HG03196 (cell line): ENCODE data around the gene CNTN5.

Experiments used
- ATAC-seq: cut with Tn5 transposase; IDR thresholded peaks from one replicate; pipeline ENCODE4 v1.9.1; 2021; ENCODE audit not compliant: unreplicated experiment

The CNTN5 gene

DNA sequence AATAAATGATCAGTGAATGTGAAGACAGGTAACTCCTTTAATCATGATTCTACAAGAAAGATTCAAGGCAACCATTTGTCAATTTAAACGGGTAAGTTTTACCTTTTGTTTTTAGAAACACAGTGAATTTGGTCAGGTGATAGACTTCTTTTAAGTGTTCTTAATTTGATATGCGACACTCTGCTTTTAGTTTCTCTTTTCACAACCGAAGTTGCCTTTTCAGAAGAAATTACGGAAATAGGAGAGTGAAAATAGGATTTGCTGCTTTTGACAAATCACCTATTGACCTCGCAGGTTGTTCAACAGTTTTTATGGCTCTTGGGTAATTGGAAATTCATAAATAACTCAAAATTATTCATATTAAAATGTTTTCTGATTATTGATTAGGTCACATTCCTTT, 142.1 kb downstream of the CNTN5 start:
- no peak for ATAC-seq

DNA sequence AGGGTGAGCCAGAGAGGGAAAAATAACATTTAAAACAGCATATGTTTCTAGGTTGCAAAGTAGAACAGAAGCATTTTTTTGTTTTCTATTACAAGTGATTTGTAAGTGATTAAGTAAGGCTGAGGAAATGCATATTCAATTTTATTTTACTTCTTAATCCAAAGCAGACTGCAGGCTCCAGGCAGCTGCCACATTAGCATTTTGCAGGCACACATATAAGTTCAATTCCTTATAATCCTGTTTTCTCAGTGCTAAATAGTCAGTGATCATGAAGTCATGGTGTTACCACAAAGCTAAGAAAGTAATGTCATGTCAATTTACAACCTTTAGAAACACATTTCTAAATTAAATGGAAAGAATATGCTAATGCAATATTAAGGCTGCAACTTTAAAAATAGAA, 149.8 kb downstream of the CNTN5 start:
- ATAC-seq: no peak

DNA sequence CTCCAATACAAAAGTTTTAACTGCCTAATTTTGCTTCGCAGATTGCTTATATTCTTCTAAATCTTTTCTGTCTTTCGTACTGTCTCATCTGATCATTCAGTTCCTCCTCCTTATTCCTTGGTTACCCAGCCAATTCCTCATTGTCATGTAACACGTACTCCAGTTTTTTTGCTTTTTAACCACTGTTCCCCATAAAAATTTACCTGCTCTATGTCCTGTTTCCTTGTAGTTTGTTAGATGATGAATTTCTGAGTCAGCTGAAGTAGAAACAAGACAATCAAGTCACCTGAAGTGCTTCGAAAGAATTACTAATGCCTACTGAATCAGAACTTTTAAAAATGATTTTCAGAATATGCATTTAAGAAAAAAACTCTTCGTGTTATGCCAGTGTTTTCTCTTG, 150.6 kb downstream of the CNTN5 start:
- ATAC-seq: no peak

DNA sequence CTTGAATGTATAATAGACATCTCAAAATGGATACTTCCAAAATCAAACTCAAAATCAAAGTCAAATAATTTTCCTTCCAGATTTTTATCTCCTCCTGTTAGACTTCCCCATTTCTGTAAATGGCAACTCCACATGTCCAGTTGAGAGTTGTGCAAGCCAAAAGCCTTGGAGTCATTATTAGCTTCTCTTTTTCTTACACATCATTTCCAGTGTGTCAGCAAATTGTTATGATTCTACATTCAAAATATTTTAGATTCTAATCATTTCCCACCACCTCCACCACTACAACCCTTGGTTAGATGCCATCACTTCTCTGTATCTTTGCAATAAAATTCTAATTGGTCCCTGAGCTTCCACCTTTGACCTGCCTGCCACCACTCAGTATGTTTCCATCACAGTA, 155.7 kb downstream of the CNTN5 start:
- ATAC-seq: no peak

DNA sequence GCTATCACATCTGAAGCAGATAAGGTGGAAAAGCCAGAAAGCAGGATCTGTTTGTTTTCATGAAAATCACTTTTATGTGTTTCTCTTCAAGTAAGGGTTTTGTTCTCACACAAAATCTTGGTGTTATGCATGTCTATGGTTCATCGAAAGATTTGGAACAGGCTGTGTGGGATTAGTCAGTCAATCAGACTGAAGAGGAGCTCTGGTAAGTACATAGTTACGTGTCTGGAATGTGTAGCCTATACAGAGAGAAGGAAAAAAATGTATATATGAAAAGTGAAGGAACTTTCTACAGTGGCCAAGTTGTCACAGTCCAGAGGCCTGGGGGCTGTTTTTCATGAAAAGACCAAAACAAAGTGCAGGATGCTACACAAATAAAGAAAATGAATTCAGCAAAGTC, 156.7 kb downstream of the CNTN5 start:
- ATAC-seq: no peak

DNA sequence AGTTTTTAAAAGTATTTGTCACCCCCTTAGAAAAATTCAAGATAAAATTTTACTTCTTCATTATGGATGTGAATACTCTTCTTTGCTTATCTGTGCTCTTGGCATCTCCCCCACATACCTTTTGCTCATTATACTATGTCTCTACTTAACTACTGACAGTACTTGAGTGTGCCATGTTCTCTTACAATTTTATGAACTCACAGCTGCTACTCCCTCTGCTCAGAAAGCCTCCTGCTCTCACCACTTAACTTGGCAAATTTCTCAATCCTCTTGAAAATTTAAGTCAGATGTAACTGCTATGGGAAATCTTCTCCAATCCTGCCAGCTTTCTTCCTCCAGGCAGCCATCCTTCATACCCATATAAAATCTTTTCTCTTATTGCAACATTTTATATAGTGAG, 163.4 kb downstream of the CNTN5 start:
- ATAC-seq: no peak

DNA sequence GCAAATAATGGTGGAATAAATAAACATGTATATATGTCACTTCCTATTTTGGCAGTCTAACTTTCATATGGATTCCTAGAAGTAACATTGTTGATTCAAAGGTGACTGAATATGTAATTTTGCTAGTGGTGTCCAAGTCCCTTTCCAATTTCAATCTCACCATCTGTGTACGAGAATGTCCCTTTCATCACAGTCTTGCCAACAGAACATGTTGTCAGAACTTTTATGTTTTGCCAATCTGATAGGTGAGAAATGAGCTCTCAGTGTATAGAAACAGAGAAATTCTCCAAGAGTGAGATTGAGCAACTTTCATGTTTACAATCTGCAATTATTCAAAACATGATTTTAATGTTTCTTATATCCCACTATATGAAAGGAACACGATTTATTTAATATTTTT, 167.5 kb downstream of the CNTN5 start:
- ATAC-seq: no peak

DNA sequence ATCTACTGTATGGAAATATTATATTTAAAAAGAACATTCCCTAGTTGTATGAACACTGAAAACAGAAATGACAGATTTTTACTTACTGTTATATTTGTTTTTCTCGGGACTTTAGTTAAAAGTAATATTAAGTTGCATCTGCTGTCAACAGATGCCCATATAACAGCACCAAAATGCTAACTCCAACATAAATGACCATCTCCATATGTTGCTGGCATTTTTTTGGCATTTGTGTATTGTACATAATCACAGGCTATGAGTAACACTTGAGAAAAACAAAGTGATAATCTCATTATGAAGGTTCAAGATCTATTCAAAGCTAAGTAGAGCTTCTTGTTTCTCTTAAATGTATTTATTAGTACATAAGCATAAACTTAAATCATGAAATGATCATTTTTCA, 172.0 kb downstream of the CNTN5 start:
- ATAC-seq: no peak

DNA sequence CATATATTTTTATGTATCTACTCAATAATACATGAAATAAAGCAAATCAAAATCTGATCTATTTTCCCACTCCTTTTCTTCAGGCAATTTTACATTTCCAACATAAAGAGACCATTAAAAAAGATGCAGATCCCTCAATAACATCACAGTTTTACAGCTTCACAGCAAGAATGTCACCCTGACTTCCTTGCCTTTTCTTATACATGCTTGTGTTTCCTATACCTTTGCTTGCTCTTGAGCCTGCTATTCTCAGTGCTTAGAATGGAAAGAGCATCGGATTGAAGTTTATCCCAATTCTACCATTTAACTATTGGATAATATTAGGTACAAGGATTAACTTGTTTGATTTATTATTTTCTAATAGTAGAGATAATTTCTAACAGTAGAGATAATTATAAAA, 176.7 kb downstream of the CNTN5 start:
- ATAC-seq: no peak

DNA sequence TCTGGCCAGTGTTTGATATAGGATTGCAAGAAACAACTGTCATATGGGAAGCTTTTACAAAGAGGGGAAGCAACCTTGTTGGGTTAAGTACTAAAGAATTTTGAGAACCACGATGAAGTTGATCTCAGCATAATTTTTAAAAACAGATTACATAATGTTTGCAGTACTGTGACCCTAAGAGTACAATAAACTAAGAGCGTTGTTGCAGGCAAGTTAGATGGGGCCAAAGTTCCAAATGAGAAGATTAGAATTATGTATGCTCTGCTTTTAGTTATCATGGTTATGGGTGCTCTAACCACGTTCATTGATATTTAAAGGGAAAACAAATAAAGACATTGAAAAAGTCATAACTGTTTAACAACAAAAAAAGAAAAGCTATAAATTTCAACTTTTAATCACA, 177.5 kb downstream of the CNTN5 start:
- no peak for ATAC-seq

DNA sequence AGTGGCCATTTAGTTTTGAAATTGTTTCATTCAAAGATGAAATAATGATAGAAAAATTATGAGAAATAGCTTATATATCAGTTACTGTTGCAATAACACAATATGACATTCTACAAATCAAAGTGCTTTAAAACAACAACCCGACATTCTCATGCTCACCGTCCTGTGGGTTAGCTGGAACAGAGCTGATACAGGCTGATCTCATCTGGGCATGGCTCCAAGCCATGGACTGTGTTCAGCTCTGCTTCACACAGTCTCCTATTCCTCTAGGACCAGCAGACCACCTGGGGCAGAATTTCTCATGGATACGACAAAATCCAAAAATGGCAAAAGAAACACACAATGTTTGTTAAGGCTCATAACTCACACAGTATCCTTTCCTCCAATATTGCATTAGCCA, 178.6 kb downstream of the CNTN5 start:
- ATAC-seq: no peak

DNA sequence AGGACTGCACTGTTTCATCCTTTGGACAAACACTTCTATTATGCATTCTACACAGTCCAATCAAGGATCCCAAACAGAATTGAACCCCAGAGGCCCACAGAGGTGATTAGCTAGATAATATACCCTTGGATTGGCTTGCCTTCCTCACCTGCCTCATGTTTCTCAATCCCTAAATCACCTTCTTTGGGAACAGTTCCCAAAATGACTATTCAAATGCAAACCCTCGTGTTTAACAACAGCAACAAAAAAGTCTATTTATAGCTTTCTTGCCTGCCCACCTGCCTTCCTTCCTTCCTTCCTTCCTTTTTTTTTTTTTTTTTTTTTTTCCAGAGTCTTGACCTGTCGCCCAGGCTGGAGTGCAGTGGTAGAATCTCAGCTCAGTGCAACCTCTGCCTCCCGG, 180.0 kb downstream of the CNTN5 start:
- no peak for ATAC-seq

DNA sequence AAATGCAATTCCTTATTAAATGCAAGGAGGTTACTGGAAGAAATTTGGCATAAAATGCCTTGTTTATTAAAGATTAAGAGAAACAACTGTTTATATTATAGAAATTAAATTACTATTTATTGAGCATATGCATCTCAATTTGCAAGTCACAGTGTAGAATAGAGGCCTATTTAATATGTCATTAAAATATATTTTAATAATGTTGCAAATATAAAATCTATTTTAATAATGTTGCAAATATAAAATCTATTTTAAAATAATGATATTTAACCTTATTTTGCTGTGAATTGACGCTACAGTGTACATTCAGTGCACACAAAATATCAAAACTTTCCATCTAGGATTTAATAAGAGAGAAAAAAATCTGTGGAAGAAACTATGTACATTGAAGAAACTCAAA, 188.1 kb downstream of the CNTN5 start:
- ATAC-seq: no peak

DNA sequence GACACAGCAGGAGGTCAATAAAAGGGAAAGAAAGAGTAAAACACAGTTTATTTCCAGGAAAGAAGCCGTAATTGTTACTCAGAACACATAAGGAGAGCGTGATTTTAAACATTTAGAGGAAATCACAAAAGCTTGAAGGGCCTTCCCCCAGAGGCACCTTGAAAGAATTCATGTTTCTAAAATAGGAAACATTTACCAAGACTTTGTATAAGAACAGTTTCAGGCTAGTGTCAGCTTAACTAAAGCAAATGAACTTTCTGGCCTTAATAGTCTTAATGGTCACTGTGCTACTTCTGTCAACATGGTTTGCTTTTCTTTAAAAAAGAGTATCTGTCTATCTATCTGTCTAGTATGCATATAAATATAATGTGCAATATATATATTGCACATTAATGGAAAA, 208.8 kb downstream of the CNTN5 start:
- ATAC-seq: no peak

DNA sequence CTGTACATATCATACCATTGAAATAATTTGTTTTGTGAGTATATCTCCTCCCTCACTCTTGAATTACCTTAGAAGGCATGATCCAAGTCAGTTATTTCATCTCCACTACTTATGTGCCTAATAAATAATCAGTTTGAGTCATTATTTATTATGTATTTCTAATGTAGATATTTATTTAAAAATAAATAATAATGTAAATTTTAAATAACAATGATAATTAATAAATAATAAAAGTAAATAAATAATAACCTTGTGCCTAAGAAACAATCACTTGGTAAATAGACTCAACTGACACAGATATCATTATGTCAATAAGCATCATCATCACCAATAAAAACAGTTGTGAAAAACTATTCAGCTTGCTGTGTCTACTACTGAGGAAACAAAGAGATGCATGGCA, 213.8 kb downstream of the CNTN5 start:
- ATAC-seq: no peak

DNA sequence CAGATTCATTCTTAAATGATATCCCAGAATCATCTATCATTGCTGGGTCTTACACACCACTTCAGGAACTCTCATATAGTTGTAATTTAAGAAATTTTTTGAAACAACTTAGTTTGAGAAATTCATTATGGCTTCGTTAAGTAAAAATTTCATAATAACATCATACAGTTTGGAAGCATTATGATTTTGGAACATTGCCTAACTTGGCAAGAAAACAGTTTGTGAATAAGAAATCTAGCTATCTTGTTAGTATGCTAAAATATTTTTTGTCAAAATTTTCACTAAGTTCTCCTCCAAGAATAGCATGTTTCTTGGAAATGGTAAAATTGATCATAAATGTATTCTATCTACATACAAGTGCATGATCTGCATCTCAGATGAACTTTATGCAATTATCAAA, 217.7 kb downstream of the CNTN5 start:
- no peak for ATAC-seq

DNA sequence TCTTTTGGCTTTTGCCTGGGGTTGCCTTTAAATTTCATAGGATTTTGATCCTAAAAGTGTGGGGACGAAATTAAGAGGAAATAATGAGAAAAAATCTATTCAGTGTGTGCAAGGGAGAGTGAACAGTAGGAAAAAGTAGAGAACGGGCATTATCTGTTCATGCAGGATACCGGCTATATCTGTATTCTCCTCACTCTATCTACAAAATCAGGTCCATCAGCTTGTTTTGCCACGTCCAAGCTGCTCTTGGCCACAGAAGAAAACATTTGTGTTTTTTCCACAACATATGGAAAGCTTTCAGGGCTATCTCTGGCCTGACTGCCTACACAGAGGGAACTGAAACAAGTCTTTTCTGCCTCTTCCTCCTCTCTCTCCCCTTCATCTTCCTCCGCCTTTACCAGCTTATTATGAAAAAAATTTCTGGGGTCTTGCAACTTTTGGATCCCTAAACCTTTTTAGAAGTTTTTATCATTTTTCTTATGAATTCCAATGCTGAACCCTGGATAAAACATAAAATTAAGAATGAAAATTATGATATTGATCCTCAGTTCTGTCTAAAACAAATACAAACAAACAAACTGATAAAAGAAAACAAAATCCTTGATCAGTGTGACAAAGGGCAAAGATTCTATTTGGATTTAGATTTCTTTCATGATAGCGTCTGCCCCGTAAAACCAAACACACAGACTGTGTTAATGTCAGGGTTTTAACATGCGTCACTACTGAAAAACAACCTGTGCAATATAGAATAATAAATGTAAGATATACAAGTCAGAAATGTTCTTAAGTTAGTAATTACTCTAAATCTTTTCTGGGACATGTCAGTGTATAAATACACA, 219.7 kb downstream of the CNTN5 start:
- no peak for ATAC-seq

DNA sequence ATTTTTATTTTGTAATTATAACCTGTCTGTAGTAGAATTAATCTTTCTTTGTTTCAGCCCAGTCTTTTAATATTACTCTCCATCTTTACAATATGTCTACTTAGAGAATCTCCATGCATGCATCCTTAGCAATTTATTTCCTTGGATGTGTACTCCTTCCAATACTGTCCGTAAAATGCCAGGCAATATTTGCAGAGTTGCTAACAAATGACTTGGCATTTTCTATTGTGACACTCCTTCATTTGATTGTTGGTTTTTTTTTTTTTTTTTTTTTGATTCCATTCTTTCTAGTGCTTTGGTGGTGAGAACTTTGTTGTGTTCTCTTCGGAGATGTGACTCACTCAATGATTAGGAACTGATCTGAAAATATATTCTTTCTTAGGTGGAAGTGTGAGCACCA, 220.3 kb downstream of the CNTN5 start:
- ATAC-seq: no peak

DNA sequence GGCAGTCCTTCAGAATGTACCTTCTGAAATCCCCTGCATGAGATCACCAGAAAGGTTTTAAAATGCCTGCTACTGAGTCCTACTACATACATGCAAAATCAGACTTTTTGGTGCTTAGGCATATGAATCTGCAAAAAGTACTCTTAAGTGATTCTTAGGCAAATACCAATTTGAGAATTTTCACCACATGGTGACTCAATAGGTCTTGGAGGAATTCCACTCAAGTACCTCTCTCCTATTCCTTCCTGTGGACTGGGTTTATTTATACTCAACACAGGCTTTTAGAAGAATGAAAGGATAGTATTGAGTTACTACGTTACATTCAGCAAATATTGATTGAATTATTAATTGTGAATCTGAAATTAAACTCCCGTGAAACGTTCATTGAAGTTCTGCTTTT, 223.9 kb downstream of the CNTN5 start:
- ATAC-seq: no peak

DNA sequence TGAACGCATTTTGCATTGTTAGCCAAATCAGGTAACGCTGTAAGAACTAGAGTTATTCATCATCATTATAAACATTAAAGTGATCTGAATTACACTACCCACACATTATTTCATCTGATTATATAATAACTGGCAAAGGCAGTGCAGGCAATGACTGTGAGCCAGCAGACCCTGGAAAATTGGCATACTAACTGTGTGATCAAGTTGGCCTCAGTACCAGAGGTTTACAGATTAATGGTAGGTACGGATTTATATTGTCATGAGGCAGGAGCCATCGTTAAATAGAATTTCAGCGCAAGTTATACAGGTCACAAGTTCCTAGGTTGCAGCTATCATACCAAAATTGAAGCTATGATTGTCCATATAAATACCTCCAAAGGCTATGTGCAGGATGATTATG, 225.4 kb downstream of the CNTN5 start:
- ATAC-seq: no peak

DNA sequence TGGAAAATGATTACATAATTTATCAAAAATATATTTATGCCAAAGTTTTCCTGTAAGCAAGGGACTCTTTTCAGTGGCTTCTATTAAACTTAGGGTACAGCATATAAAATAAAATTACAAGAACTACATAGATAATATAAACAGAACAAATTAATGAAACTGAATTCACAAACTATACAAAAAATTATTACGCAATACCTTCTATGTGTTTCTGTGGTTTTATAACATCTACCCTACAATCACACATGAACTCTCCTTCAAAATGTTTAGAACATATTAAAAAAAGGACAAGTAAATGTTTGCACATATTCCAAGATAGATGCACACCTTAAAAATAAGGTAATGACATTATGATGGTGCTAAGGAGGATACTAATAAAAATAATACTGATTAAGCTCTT, 235.9 kb downstream of the CNTN5 start:
- no peak for ATAC-seq

DNA sequence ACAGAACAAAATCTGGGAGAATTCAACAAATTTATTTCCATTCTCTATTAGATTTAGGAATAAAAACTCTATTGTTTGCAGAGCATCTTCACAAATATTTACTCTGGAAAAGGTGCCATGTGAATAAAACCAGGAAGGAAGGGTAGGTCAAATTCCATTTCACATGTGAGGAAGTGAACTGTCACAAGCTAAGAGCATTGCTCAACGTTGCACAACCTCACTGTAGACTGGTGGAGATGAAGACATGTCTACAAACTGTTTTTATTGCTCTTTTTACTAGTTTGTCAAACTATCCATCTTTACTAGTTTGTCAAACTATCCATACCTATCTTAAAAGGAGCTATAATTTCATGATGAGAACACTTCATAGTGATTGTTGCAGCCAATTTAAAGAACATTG, 236.4 kb downstream of the CNTN5 start:
- no peak for ATAC-seq

DNA sequence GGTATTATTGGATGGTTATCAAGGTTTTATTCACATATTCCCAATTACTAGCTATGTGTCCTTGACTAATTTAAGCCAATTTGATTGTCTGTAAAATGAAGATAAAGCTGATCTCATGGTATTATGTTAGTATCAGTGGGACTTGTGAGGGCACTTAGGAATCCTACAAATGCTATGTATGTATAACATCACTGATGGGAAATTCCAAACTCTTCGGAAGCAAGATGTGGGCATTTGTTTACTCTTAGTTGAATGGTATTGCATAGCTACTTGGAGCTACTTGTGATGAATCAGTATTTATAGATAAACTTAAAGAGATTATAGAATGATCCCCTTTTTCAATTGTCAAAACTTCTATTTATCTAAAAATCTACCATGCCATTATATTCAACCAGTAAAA, 239.9 kb downstream of the CNTN5 start:
- ATAC-seq: no peak
